ENCODE measurements around the gene SLC38A1.
"Not testable (repeated sequence)": the region's sequence is repeated elsewhere in the genome, so short reads cannot be mapped to it uniquely, and the experiment has no call there.

GRCh38 chr12:46162549-46163076 lies 106.2 kb downstream of the SLC38A1 start:
- not testable (repeated sequence) for TF ChIP-seq POLR2A, CTCF (IDR thresholded peaks at IDR 0.05)
